ENCODE data around the gene TSPAN31. TPM values are rescaled to one million over a fixed set of nuclear protein-coding genes. Genes with fewer than 3 reads are reported as not detected.
A peak's percentile ranks its signal among the peaks of the same experiment; 100 is the strongest.

Gene TSPAN31
- total and polyA plus RNA-seq, 4 donors = 27.4 to 40.6 (median 34.5) TPM

DNA sequence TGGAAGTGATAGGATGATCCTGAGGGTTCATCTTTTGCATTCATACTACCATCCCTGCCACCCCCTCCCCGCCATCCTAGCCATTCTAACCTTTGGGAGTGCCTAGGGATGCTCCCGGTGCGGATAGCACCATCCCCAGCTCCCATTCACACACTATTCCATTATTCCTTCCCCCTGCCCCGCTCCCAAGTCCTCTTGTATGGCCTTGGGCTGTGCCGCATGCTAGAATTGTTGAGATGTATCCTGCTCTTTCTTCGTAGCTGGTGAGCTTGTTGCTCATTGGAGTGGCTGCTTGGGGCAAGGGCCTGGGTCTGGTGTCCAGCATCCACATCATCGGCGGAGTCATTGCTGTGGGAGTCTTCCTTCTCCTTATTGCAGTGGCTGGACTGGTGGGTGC lies 644 bp downstream of the TSPAN31 start:
- Histone ChIP-seq H3K4me3 (ENCODE audit: low read length in 2 of 2) (peak overlapping the region; percentile 52 to 86), H3K27me3 (ENCODE audit: control insufficient read depth in 1 of 2, insufficient read depth in 2 of 2, low read length in 1 of 2) (no peaks in the 10 kb centered on the region), H3K27ac (ENCODE audit: low read depth in 1 of 2, low read length in 2 of 2) (peak overlapping the region; percentile 90 to 92), H3K4me1 (ENCODE audit: control insufficient read depth in 1 of 2, insufficient read depth in 2 of 2, low read length in 2 of 2) (no peaks in the 10 kb centered on the region), H3K9me3 (ENCODE audit: control insufficient read depth, low read length) (no peaks in the 10 kb centered on the region), H3K36me3 (ENCODE audit: control insufficient read depth in 1 of 2, insufficient read depth in 2 of 2, low read length in 1 of 2) (peaks cover 0 to 4% of the 10 kb centered on the region in 2 donors)
- WGBS, 2 donors = 33 to 37% methylated on average over 8 of the region's 8 CpGs
- DNase-seq (peak in 1 of 2 donors; percentile 49), ATAC-seq (ENCODE audit: low FRiP score) (no peak)
- intact Hi-C loops (cut with DNase I) = no loop called here

DNA sequence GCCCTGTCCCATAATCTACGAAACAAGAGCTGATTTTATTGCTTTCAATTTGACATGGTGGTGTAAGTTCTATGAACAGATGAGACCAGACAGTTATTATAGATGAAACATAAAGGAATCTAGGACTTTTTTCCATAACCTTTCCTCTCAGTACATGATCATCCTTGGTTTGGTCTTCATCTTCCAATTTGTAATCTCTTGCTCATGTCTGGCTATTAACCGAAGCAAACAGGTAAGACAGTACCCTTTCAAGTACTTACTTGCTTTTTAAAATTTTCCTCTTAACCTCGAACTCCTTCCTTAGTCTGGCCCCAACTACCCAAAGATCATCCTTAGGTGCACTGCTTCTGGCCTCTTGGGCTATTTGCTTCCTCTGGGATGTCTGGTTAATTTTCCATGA lies 1.2 kb downstream of the TSPAN31 start:
- H3K9me3 ChIP-seq (ENCODE audit: control insufficient read depth, low read length) = no peaks in the 10 kb centered on the region
- no peak overlapping the region for H3K4me3 ChIP-seq (ENCODE audit: low read length in 2 of 2)
- H3K27ac ChIP-seq (ENCODE audit: low read depth in 1 of 2, low read length in 2 of 2) = no peak overlapping the region
- 85 to 86% methylated on average over 3 of the region's 3 CpGs for WGBS, 2 donors
- no peak for ATAC-seq (ENCODE audit: low FRiP score)
- peaks cover 0 to under 1% of the 10 kb centered on the region in 2 donors for H3K4me1 ChIP-seq (ENCODE audit: control insufficient read depth in 1 of 2, insufficient read depth in 2 of 2, low read length in 2 of 2)
- no peaks in the 10 kb centered on the region for H3K27me3 ChIP-seq (ENCODE audit: control insufficient read depth in 1 of 2, insufficient read depth in 2 of 2, low read length in 1 of 2)
- DNase-seq = no peak
- peaks cover 0 to 4% of the 10 kb centered on the region in 2 donors for H3K36me3 ChIP-seq (ENCODE audit: control insufficient read depth in 1 of 2, insufficient read depth in 2 of 2, low read length in 1 of 2)
- intact Hi-C loops (cut with DNase I) = no loop called here

DNA sequence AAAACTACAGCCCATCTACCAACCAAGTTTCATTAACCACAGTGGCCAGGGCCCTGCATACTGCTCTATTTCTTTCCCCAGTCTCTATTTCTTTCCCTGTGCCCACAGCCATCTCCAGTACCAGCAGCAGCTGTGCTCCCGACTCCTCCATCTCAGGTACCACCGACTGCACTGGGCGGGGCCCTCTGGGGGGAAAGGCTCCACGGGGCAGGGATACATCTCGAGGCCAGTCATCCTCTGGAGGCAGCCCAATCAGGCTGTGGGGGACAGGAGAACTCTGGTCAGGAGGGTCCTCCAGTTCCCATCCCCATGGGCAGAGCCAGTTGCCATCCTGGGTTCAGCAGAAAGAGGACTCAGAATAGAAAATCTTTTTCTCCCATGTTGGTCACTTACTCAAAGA lies 4.2 kb downstream of the TSPAN31 start:
- Histone ChIP-seq H3K9me3 (ENCODE audit: control insufficient read depth, low read length) (no peaks in the 10 kb centered on the region), H3K27ac (ENCODE audit: low read depth in 1 of 2, low read length in 2 of 2) (no peak overlapping the region), H3K4me3 (ENCODE audit: low read length in 2 of 2) (no peak overlapping the region), H3K36me3 (ENCODE audit: control insufficient read depth in 1 of 2, insufficient read depth in 2 of 2, low read length in 1 of 2) (peaks cover 0 to 4% of the 10 kb centered on the region in 2 donors), H3K4me1 (ENCODE audit: control insufficient read depth in 1 of 2, insufficient read depth in 2 of 2, low read length in 2 of 2) (peaks cover 0 to 4% of the 10 kb centered on the region in 2 donors), H3K27me3 (ENCODE audit: control insufficient read depth in 1 of 2, insufficient read depth in 2 of 2, low read length in 1 of 2) (no peaks in the 10 kb centered on the region)
- intact Hi-C loops (cut with DNase I) = no loop called here
- 95% methylated on average over 5 of the region's 5 CpGs for WGBS, 2 donors
- DNase-seq = peak in 1 of 2 donors; percentile 36
- ATAC-seq (ENCODE audit: low FRiP score) = no peak

DNA sequence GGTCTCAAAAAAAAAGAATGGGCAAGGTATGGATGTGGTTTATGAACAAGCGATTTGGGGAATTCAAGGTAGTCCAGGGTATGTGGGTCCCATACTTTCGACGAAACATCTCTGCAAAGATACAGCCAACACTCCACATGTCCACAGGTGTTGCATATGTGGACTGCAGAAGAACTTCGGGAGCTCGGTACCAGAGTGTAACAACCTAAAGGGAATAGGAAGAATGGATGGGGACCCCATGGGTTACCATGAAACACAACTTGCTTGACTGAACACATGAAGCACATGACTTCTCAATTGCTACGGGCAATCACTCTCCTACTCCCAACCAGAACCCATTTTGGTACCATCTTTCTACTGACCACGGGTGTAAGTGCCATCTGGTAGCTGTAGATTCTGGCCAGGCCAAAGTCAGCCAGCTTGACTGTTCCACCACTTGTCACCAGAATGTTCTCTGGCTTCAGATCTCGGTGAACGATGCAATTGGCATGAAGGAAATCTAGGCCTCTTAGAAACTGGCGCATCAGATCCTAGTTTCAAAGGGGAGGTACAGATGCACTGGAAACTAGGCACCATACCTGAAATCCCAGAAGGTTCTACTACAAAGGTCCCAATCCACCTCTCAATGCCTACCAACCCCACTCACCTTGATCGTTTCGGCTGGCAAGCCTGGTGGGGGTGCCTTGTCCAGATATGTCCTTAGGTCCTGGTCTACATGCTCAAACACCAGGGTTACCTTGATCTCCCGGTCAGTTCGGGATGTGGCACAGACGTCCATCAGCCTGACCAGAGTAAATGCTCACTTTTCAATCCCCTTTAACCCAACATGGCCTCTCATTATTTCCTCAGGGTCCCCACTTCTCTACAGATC lies 6.0 kb downstream of the TSPAN31 start:
- Histone ChIP-seq H3K27ac (ENCODE audit: low read depth in 1 of 2, low read length in 2 of 2) (peak overlapping the region in 1 of 2 donors; percentile 65), H3K4me1 (ENCODE audit: control insufficient read depth in 1 of 2, insufficient read depth in 2 of 2, low read length in 2 of 2) (peaks cover 0 to 4% of the 10 kb centered on the region in 2 donors), H3K4me3 (ENCODE audit: low read length in 2 of 2) (no peak overlapping the region), H3K27me3 (ENCODE audit: control insufficient read depth in 1 of 2, insufficient read depth in 2 of 2, low read length in 1 of 2) (no peaks in the 10 kb centered on the region), H3K9me3 (ENCODE audit: control insufficient read depth, low read length) (no peaks in the 10 kb centered on the region), H3K36me3 (ENCODE audit: control insufficient read depth in 1 of 2, insufficient read depth in 2 of 2, low read length in 1 of 2) (peaks cover 0 to 4% of the 10 kb centered on the region in 2 donors)
- WGBS, 2 donors = 84 to 88% methylated on average over 15 of the region's 15 CpGs
- no peak for ATAC-seq (ENCODE audit: low FRiP score)
- intact Hi-C loops (cut with DNase I) = no loop called here
- DNase-seq = no peak

DNA sequence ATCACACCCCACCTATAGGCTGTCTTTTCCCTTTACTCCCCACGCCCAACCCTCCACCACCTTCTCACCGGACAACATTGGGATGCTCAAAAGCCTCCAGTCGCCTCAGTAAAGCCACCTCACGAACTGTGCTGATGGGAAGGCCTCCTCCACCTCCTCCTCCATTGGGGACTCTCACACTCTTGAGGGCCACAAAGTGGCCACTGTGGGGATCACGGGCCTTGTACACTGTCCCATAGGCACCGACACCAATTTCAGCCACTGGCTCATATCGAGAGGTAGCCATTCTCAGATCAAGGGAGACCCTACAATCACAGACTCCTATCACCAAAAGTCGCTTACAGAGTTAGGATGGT lies 6.6 kb downstream of the TSPAN31 start:
- H3K4me1 ChIP-seq (ENCODE audit: control insufficient read depth in 1 of 2, insufficient read depth in 2 of 2, low read length in 2 of 2) = peaks cover 0 to 4% of the 10 kb centered on the region in 2 donors
- ATAC-seq (ENCODE audit: low FRiP score) = no peak
- peak overlapping the region in 1 of 2 donors; percentile 65 for H3K27ac ChIP-seq (ENCODE audit: low read depth in 1 of 2, low read length in 2 of 2)
- intact Hi-C loops (cut with DNase I) = no loop called here
- H3K27me3 ChIP-seq (ENCODE audit: control insufficient read depth in 1 of 2, insufficient read depth in 2 of 2, low read length in 1 of 2) = no peaks in the 10 kb centered on the region
- peak overlapping the region; percentile 60 to 75 for H3K4me3 ChIP-seq (ENCODE audit: low read length in 2 of 2)
- no peaks in the 10 kb centered on the region for H3K9me3 ChIP-seq (ENCODE audit: control insufficient read depth, low read length)
- peaks cover 0 to 4% of the 10 kb centered on the region in 2 donors for H3K36me3 ChIP-seq (ENCODE audit: control insufficient read depth in 1 of 2, insufficient read depth in 2 of 2, low read length in 1 of 2)
- 10 to 14% methylated on average over 8 of the region's 8 CpGs for WGBS, 2 donors
- no peak for DNase-seq

DNA sequence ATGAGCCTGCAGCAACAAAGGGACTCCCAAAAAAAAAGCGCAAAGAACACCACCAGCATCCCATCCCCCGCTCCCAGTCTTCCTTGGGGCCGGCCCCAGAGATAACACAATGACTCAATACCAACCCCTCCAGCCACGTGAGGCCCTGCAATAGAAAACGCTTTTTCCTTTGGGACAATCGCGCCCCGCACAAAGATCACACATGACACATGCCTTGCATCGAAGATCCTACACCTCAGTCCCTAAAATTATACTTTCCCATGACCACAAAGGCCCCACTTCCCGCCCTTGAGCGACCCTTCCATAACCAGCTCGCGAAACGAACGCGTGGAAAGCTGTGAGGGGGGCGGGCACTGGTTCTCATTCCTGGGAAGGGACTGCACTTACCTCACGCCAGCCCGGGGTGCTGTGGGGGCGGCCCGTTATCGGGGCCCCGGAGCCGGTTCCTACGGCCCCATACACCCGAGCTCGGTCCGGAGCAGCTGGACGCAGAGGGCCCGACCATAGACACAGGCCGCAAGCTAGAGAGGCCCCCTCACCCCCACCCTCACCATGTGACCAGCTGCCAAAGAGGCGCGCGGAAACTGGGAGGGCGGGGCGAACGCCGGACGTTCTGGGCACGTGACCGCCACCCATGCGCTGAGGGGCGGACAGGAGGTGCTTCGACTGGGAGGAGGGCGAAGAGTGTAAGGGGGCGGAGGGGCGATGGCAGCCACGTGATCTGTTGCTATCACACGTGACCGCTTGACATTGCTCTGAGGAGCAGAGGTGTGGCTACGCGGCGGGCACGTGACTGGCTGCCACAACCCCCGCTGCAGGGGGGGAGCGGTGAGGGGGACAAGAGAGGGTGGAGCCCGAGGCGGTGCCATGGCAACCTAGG lies 7.2 kb downstream of the TSPAN31 start, which contains the start of gene CDK4:
Gene CDK4, minus strand, starts transcription at position 523 of the 880 bp plus-strand sequence. CDS start 593 bp downstream, outside the sequence.
- intact Hi-C loops (cut with DNase I) = no loop called here
- Histone ChIP-seq H3K36me3 (ENCODE audit: control insufficient read depth in 1 of 2, insufficient read depth in 2 of 2, low read length in 1 of 2) (peaks cover 0 to 4% of the 10 kb centered on the region in 2 donors), H3K27ac (ENCODE audit: low read depth in 1 of 2, low read length in 2 of 2) (peak within 1 kb of the TSS; percentile 28 to 80), H3K4me1 (ENCODE audit: control insufficient read depth in 1 of 2, insufficient read depth in 2 of 2, low read length in 2 of 2) (peaks cover 0 to 4% of the 10 kb centered on the region in 2 donors), H3K27me3 (ENCODE audit: control insufficient read depth in 1 of 2, insufficient read depth in 2 of 2, low read length in 1 of 2) (no peaks in the 10 kb centered on the region), H3K4me3 (ENCODE audit: low read length in 2 of 2) (peak within 1 kb of the TSS; percentile 60 to 75), H3K9me3 (ENCODE audit: control insufficient read depth, low read length) (no peaks in the 10 kb centered on the region)
- 0 to 1% methylated on average over 58 of the region's 58 CpGs for WGBS, 2 donors
- DNase-seq (peak; percentile 99 to 100), ATAC-seq (ENCODE audit: low FRiP score) (peak; percentile 97)

DNA sequence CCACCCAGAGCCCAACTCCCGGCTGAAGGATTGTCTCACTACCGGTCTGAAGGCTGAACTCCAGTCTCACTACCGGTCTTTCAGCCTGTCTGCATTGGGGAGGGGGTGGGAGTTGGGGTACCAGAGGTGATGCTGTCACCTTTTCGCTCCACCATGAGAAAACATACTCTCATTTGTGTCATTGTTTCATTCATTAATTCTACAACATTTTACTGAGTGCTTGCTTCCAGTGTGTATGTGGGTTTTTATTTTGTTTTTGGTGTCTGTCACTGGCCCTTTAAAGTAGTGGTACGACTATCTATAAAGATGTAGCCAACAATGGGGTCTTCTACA lies 7.8 kb downstream of the TSPAN31 start:
- ATAC-seq (ENCODE audit: low FRiP score) (no peak), DNase-seq (no peak)
- 4 to 5% methylated on average over 4 to 5 of the region's 5 CpGs for WGBS, 2 donors
- intact Hi-C loops (cut with DNase I) = no loop called here
- H3K4me3 ChIP-seq (ENCODE audit: low read length in 2 of 2) = no peak overlapping the region
- no peak overlapping the region for H3K27ac ChIP-seq (ENCODE audit: low read depth in 1 of 2, low read length in 2 of 2)
- no peaks in the 10 kb centered on the region for H3K9me3 ChIP-seq (ENCODE audit: control insufficient read depth, low read length)
- H3K4me1 ChIP-seq (ENCODE audit: control insufficient read depth in 1 of 2, insufficient read depth in 2 of 2, low read length in 2 of 2) = peaks cover 0 to 4% of the 10 kb centered on the region in 2 donors
- H3K27me3 ChIP-seq (ENCODE audit: control insufficient read depth in 1 of 2, insufficient read depth in 2 of 2, low read length in 1 of 2) = no peaks in the 10 kb centered on the region
- H3K36me3 ChIP-seq (ENCODE audit: control insufficient read depth in 1 of 2, insufficient read depth in 2 of 2, low read length in 1 of 2) = peaks cover 0 to 2% of the 10 kb centered on the region in 2 donors

DNA sequence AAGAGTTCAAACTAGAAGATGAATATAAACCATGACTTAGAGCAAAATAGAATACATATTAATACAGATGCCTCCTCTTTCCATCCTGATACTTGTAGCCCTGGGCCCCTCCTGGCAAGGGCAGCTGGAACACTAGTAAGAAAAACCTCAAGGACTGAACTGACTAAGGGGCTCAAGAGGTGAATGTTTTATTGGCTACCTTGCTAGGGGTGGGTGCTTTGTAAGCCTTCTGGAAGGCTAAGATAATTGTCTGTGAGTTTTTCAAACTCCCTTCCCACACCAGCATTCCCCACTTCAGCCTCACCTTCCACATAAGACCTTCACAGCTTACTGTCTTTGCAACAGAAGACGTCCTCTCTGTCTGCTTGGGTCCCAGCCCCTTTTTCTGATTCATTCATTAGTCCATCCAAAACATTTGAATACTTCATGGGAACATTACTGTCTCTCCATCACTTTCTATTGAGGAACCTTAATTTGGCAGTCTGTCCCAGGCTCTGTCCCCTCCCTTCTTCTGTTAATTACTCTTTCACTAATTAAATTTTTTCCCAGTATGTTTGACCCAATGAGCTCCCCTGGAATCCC lies 9.0 kb downstream of the TSPAN31 start:
- intact Hi-C loops (cut with DNase I) = no loop called here
- 13 to 18% methylated on average over 1 of the region's 1 CpG for WGBS, 2 donors

More for the DNA sequence above, 9.0 kb downstream of the TSPAN31 start:
- ATAC-seq (ENCODE audit: low FRiP score) (no peak), DNase-seq (no peak)
- no peak overlapping the region for H3K27ac ChIP-seq (ENCODE audit: low read depth in 1 of 2, low read length in 2 of 2)
- H3K4me3 ChIP-seq (ENCODE audit: low read length in 2 of 2) = no peak overlapping the region
- no peaks in the 10 kb centered on the region for H3K27me3 ChIP-seq (ENCODE audit: control insufficient read depth in 1 of 2, insufficient read depth in 2 of 2, low read length in 1 of 2)
- H3K9me3 ChIP-seq (ENCODE audit: control insufficient read depth, low read length) = no peaks in the 10 kb centered on the region
- peaks cover 0 to 4% of the 10 kb centered on the region in 2 donors for H3K4me1 ChIP-seq (ENCODE audit: control insufficient read depth in 1 of 2, insufficient read depth in 2 of 2, low read length in 2 of 2)
- peaks cover 0 to 4% of the 10 kb centered on the region in 2 donors for H3K36me3 ChIP-seq (ENCODE audit: control insufficient read depth in 1 of 2, insufficient read depth in 2 of 2, low read length in 1 of 2)
